Large intestine (tissue), 3 donors: ENCODE data around the gene SSNA1. TPM values are rescaled to one million over a fixed set of nuclear protein-coding genes. Genes with fewer than 3 reads are reported as not detected.

Experiments used
- DNase-seq, 2 donors: peaks; one replicate each; pipeline versions ENCODE4 v3.0.0 to v3.0.0-alpha.2; 2013
- H3K27ac ChIP-seq: one replicate; pipeline ENCODE4 v1.5.1; 2013; ENCODE audit warnings: low read length
- H3K27me3 ChIP-seq: 2 replicates; pipeline ENCODE4 v1.6.1; 2013; ENCODE audit warnings: low read length; ENCODE audit not compliant: control insufficient read depth, insufficient read depth
- H3K36me3 ChIP-seq: 2 replicates; pipeline ENCODE4 v1.6.1; 2013; ENCODE audit warnings: low read length; ENCODE audit not compliant: control insufficient read depth, insufficient read depth
- H3K4me1 ChIP-seq: one replicate; pipeline ENCODE4 v1.6.1; 2013; ENCODE audit warnings: low read length; ENCODE audit not compliant: control insufficient read depth, insufficient read depth
- H3K4me3 ChIP-seq: one replicate; pipeline ENCODE4 v1.5.1; 2013; ENCODE audit warnings: low read length
- H3K9me3 ChIP-seq: one replicate; pipeline ENCODE4 v1.6.1; 2013; ENCODE audit warnings: mild to moderate bottlenecking, low read depth, low read length, moderate library complexity; ENCODE audit not compliant: control insufficient read depth
- WGBS: methylation state at CpG from one replicate; pipeline ENCODE4 v1.1.5; 2013; ENCODE audit warnings: low lambda C conversion rate; ENCODE audit not compliant: insufficient coverage; 5-methylcytosine and 5-hydroxymethylcytosine counted together
- polyA plus RNA-seq: library from polyadenylated mRNA; unstranded; fragments of 120-200 nt; gene quantifications from one replicate; pipeline ENCODE4 v1.2.1, GENCODE V29; 2013

The SSNA1 gene
- polyA plus RNA-seq, 1 donor, result 66.0 TPM

DNA sequence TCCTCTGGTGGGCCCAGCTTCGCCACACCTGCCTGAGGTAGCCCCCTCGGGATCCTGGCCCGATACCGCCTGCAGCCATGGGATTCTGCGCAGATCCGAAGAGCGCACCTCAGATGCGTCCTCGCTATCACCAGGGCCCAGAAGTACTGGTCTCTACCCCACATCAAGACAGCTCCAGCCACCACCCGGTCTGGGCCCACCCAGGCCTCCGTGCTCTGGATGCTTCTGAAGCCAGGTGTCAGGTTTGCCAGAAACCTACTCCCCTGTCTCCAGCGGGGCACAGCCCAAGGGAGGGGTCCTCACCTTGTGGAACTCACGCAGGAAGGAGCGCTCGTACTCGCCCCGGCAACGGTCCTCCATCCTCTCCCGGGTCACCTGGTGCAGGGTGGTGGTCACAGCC, 2.6 kb upstream of the SSNA1 start:
- Histone ChIP-seq H3K9me3 (no peaks in the 10 kb centered on the region), H3K27me3 (no peaks in the 10 kb centered on the region), H3K27ac (no peak overlapping the region), H3K4me3 (no peak overlapping the region), H3K4me1 (peaks cover 32% of the 10 kb centered on the region), H3K36me3 (peaks cover 71% of the 10 kb centered on the region)
- DNase-seq, result no peak
- WGBS, result no CpG with 5 or more reads among the region's 19 CpGs

DNA sequence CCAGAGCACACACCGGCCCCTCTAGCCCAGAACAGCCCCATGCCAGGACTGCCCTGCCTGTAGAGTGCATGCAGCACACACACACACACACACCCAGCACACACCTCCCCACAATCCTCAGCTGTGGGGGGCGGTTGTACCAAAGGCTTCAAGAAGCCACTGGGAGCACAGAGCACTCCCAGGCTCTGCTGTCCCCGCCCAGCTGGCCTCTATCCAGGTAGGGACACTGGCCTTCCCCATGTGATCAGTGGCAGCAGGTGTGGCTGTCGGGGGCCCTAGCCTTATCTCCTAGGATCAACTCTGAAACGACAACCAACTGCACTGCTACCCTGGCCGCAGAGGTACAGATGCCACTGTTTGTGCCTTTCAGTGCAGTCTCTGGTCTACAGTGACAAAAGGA, 2.1 kb upstream of the SSNA1 start:
- Histone ChIP-seq H3K27ac (no peak overlapping the region), H3K9me3 (no peaks in the 10 kb centered on the region), H3K27me3 (no peaks in the 10 kb centered on the region), H3K36me3 (peaks cover 71% of the 10 kb centered on the region), H3K4me3 (no peak overlapping the region), H3K4me1 (peaks cover 36% of the 10 kb centered on the region)
- DNase-seq, result no peak
- no CpG with 5 or more reads among the region's 6 CpGs for whole genome bisulfite sequencing

DNA sequence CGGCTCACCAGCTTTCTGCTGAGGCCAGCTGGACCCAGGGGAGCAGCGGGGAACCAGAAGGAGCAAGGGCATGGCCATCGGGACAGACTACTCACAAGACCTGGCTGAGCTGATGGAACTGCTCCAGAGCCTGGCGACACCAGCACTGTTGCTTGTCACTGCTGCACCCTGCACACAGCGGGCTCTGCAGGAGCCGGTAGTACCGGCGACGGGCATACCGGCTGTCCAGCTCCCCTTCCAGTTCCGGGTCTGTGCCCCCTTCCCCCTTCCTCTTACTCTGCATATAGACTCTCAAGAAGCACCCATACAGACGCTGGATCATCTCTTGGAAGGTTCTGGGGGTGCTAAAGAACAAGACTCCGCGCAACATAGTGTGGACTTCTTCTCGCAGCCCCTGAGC, 1.1 kb upstream of the SSNA1 start:
- Histone ChIP-seq H3K36me3 (peaks cover 74% of the 10 kb centered on the region), H3K27ac (no peak overlapping the region), H3K9me3 (no peaks in the 10 kb centered on the region), H3K27me3 (no peaks in the 10 kb centered on the region), H3K4me3 (peak overlapping the region; percentile 100), H3K4me1 (peaks cover 38% of the 10 kb centered on the region)
- no peak for DNase-seq
- WGBS, result no CpG with 5 or more reads among the region's 15 CpGs

DNA sequence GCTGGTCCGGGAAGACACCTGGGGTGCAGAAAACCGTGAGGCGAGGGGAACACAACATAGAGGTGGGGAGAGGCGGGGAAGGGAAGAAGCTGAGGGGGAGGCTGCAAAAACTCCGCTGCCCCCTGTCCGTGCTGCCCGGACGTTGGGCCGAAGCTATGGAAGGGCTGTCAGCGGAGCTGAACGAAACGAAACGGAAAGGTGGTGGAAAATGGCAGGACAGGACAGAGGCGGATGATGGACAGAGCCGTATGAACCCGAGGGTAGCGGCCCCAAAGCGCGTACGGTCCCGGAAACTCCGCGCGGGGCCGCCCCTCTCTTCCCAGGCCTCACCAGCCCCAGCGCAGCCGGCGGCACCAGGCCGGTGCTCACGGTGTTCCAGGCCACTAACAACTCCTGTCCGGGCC, 388 bp upstream of the SSNA1 start:
- no peaks in the 10 kb centered on the region for H3K9me3 ChIP-seq
- H3K27me3 ChIP-seq, result no peaks in the 10 kb centered on the region
- peak overlapping the region; percentile 100 for H3K4me3 ChIP-seq
- DNase-seq, result no peak
- peaks cover 38% of the 10 kb centered on the region for H3K4me1 ChIP-seq
- H3K36me3 ChIP-seq, result peaks cover 72% of the 10 kb centered on the region
- peak overlapping the region; percentile 63 for H3K27ac ChIP-seq
- no CpG with 5 or more reads among the region's 31 CpGs for WGBS

DNA sequence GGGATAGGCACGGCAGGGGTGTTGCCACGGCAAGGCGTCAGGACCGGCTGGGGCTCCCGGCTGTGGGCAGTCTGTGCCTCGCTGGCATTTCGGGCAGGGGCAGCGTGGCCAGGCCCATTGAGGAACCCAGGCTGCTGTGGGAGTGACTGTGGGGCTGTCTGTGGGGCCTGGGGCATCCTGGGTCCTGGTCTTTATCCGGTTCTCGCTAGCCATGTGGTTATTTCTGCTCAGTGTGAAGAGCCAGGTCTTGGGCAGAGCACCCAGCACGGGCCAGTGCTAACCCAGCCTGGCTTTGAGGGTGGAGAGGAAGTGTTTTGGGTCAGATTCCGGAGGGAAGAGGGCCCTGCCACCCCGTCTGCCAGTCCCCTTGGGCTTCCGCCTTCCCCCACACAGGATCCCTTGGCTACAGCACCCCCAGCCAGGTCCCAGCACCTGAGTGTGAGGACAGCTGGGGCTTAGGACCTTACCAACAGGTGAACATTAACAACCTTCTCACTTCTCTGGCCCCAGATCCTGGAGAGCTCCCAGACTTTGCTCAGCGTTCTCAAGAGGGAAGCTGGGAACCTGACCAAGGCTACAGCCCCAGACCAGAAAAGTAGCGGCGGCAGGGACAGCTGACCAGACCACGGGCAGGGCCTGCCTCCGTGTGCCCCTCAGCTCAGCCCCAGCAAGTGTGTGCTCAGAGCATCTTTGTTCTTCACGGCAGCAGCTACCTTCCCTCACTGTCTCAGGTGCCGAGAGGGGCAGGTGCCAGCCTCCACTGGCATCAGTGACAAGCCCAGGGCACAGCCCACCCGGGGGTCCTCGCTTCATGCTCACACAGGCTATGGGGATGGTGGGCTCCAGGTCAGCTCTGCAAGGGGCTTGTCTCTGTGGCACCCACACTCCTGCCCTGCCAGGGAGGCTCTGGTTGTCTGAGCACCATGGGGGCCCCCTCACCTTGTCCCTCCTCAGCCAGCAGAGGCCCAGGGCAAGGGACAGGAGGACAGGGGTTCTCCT, 1.1 kb downstream of the SSNA1 start:
- Histone ChIP-seq H3K4me1 (peaks cover 41% of the 10 kb centered on the region), H3K27me3 (no peaks in the 10 kb centered on the region), H3K27ac (peak overlapping the region; percentile 82), H3K9me3 (no peaks in the 10 kb centered on the region), H3K4me3 (peak overlapping the region; percentile 100), H3K36me3 (peaks cover 65% of the 10 kb centered on the region)
- no CpG with 5 or more reads among the region's 23 CpGs for WGBS
- DNase-seq, result no peak

DNA sequence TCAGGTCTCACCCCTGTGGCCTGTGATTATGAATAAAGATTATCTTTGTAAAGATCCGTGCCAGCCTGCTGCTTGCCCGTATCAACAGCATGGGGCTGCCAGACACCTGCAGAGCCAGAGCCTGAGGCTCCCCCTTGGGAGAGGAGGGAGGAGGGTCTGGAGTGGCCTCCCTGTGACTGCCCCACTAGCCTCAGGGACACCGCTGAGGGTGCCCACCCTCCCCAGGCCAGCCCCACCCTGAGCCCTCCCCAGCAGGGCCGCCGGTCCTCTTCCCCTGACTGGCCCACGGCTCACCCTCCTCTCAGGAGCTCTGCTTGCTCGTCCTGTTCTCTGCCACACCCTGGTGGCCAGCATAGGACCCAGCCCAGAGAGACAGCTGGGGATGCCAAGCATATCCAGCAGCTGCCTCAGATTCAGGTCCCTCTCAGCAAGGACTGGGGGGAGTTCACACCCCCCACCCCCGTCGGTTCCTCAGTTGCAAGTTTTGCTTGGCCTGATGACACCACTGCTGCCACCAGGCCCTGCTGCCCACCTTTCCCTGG, 1.9 kb downstream of the SSNA1 start:
- peaks cover 48% of the 10 kb centered on the region for H3K4me1 ChIP-seq
- no peak overlapping the region for H3K27ac ChIP-seq
- H3K4me3 ChIP-seq, result peak overlapping the region; percentile 100
- no CpG with 5 or more reads among the region's 9 CpGs for WGBS
- no peak for DNase-seq
- H3K36me3 ChIP-seq, result peaks cover 57% of the 10 kb centered on the region
- no peaks in the 10 kb centered on the region for H3K9me3 ChIP-seq
- H3K27me3 ChIP-seq, result no peaks in the 10 kb centered on the region

DNA sequence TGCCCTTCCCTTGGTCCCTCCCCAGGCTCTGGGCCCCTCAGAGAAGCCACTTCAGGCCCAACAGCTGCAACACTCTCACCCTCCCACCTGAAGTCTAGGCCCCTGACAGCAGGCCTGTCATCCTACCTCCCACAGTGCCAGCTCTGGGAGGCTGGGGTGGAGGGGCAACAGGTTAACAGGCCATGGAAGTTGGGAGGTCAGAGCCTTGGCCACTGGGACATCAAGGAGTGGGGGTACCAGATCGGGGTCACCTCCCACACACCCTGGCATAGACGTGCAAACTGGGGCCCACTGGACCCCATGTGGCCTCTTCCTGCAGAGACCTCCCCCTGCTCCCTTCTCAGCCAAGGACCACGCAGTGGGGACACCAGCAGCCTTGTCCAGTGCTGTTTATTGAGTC, 2.8 kb downstream of the SSNA1 start:
- H3K27me3 ChIP-seq, result no peaks in the 10 kb centered on the region
- DNase-seq, result no peak
- no peak overlapping the region for H3K27ac ChIP-seq
- WGBS, result no CpG with 5 or more reads among the region's 3 CpGs
- no peaks in the 10 kb centered on the region for H3K9me3 ChIP-seq
- H3K4me1 ChIP-seq, result peaks cover 56% of the 10 kb centered on the region
- H3K4me3 ChIP-seq, result no peak overlapping the region
- H3K36me3 ChIP-seq, result peaks cover 50% of the 10 kb centered on the region

DNA sequence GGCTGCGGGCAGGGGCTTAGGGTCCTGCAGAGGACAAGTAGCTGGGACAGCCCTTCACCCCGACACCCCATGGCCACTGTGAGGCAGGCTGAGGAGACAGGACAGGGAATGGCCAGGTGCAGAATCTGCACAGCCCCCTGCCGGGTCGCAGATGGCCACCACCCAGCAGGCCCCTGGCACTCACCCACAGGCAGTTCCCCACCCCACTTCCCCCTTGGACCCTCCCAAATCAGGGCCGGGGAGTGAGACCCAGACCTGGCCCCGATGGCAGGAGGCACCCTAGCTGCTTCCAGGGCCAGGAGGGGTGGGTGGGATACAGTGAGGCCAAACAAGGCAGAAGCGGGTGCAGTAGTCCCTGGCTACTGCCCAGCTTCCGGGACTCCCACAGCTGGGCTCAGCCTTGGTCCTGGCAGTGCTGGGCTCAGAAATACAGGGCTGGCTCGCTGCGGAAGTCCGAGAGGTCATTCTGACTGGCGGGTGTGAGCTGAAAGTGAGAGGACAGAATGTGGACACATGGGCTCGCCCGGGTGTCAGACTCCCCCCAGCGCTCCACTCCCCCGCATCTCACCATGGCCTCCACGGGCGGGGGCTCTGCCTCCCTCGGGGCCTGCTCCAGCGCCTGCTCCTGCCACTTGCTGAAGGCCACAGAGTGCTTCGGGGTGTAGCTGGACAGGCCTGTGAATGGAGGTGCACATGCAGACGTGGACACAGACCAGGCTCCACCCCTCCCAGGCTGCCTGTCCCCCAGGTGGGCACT, 3.4 kb downstream of the SSNA1 start:
- H3K9me3 ChIP-seq, result no peaks in the 10 kb centered on the region
- no peak for DNase-seq
- H3K36me3 ChIP-seq, result peaks cover 43% of the 10 kb centered on the region
- H3K4me3 ChIP-seq, result no peak overlapping the region
- no peak overlapping the region for H3K27ac ChIP-seq
- no CpG with 5 or more reads among the region's 22 CpGs for WGBS
- H3K27me3 ChIP-seq, result no peaks in the 10 kb centered on the region
- H3K4me1 ChIP-seq, result peaks cover 56% of the 10 kb centered on the region

DNA sequence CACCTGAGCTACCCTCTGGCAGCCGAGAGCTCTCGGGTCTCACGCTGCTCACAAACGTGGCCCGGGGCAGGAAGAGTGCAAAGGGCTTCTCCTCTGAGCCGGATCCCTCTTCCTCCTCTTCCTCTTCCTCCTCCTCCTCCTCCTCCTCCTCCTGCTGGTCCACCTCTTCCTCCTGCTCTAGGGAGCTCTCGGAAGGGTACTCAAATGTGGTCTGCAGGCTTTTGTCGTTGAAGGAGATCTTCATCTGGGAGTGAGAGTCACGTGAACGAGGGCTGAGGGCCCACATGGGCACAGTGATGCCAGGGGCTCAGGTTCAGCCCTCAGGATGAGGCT, 3.9 kb downstream of the SSNA1 start:
- no peak overlapping the region for H3K27ac ChIP-seq
- H3K4me1 ChIP-seq, result peaks cover 56% of the 10 kb centered on the region
- no peaks in the 10 kb centered on the region for H3K9me3 ChIP-seq
- H3K36me3 ChIP-seq, result peaks cover 40% of the 10 kb centered on the region
- H3K4me3 ChIP-seq, result no peak overlapping the region
- WGBS, result no CpG with 5 or more reads among the region's 10 CpGs
- DNase-seq, result no peak
- H3K27me3 ChIP-seq, result no peaks in the 10 kb centered on the region

DNA sequence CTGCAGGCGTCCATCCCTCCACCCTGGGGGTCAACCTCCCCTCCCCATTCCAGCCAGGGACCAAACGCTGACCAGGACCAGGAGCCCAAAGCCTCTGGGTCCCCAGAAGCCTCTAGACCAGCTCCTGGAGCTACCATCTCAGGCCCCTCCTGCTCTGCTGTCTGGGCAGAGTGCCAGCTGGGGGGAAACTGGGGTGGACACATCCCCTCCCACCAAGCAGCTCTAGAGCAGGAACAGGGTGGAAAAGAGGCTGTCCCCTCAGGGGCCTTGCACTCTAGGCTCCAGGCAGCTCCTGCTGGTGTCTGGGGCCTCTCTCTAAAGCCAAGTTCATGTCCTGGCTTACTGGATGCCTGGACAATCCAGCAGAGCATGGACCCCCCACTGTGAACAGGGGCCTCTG, 4.4 kb downstream of the SSNA1 start:
- H3K4me3 ChIP-seq, result no peak overlapping the region
- H3K36me3 ChIP-seq, result peaks cover 40% of the 10 kb centered on the region
- no peaks in the 10 kb centered on the region for H3K27me3 ChIP-seq
- WGBS, result no CpG with 5 or more reads among the region's 2 CpGs
- peaks cover 57% of the 10 kb centered on the region for H3K4me1 ChIP-seq
- no peak for DNase-seq
- H3K27ac ChIP-seq, result no peak overlapping the region
- no peaks in the 10 kb centered on the region for H3K9me3 ChIP-seq
